Liver (tissue), 3 donors: Measurements from ENCODE around the gene CCNB2.
"Not testable (repeated sequence)": the region's sequence is repeated elsewhere in the genome, so short reads cannot be mapped to it uniquely, and the experiment has no call there.

ENCODE experiments used
- CTCF ChIP-seq: fragments of 150-350 bp; IDR thresholded peaks from 2 replicates; pipeline ENCODE4 v1.5.1; 2017; ENCODE audit warnings: improper control_type of control experiment, low read depth, low read length; ENCODE audit not compliant: missing input control
- FOXA1 ChIP-seq: IDR thresholded peaks from 2 replicates; pipeline ENCODE4 v1.6.1; 2016; ENCODE audit warnings: antibody characterized with exemption
- JUND ChIP-seq, 2 donors: IDR thresholded peaks; 2 replicates each; pipeline ENCODE4 v1.6.1; 2016; ENCODE audit warnings: antibody characterized with exemption in 2 of 2
- SP1 ChIP-seq: IDR thresholded peaks from 2 replicates; pipeline ENCODE4 v1.6.1; 2018; ENCODE audit warnings: antibody characterized with exemption, mild to moderate bottlenecking
- donor health status: healthy.
- donor health status: healthy.

- not testable (repeated sequence) for TF ChIP-seq CTCF; SP1; JUND (IDR thresholded peaks at IDR 0.05); FOXA1
Measured at GRCh38 chr15:59162080-59162479, 57.1 kb downstream of the CCNB2 start.
